Right lobe of liver (tissue), 4 donors: Measurements from ENCODE around the gene NAB2.

Experiments
- CTCF ChIP-seq, 4 donors: fragments of 200-600 bp in 3 of 4; fragments of 450-650 bp in 1 of 4; IDR thresholded peaks; one replicate each; pipeline versions ENCODE4 v1.5.1 to v1.8.0; 2016 to 2022; ENCODE audit warnings: antibody characterized with exemption in 4 of 4, mild to moderate bottlenecking in 2 of 4
- POLR2A ChIP-seq: fragments of 450-650 bp; IDR thresholded peaks from one replicate; pipeline ENCODE4 v1.6.1; 2017; ENCODE audit warnings: antibody characterized with exemption, mild to moderate bottlenecking
- donor health status: DM: no; HTN: no; CAD: no.
- donor health status: DM: no; HTN: no; CAD: no.
- donor health status: DM: no; HTN: yes; CAD: no.

DNA sequence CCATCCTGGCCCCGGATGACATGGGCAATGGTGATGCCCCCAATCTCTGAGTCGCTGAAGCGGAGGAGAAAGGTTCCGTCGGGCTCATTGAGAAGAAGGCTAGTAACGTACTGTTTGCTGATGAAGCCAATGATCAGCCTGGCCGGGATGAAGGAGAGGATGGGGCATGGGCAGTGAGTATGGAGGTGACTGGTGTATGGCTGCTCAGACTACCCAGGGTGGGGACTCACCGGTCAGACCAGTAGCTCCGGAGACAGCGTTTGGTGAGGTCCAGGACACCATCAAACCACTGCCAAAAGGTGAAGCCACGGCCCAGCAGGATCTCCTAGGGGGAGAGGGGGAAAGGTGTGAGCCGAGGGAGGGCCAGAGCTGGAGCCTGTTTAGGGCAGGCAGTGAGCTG, 10.9 kb downstream of the NAB2 start:
- TF ChIP-seq POLR2A (no peak), CTCF (IDR thresholded peaks at IDR 0.05) (no peak)
